ENCODE data around the gene B3GLCT. TPM values are rescaled to one million over a fixed set of nuclear protein-coding genes. Genes with fewer than 3 reads are reported as not detected.
"Not testable (repeated sequence)": the region's sequence is repeated elsewhere in the genome, so short reads cannot be mapped to it uniquely, and the experiment has no call there.

B3GLCT gene
- total RNA-seq, 1 donor from 2014 or later, result 9.9 TPM

GRCh38 chr13:31184451-31184850 is 15.3 kb upstream of the B3GLCT start:
- no peak for DNase-seq (ENCODE audit: low read depth)

GRCh38 chr13:31184981-31185645 is 14.7 kb upstream of the B3GLCT start:
- DNase-seq (ENCODE audit: low read depth), result no peak

- DNase-seq (ENCODE audit: low read depth), result no peak
Measured at GRCh38 chr13:31191748-31192147, 8.0 kb upstream of the B3GLCT start.

GRCh38 chr13:31192306-31192705 is 7.5 kb upstream of the B3GLCT start:
- no peak for DNase-seq (ENCODE audit: low read depth)

- DNase-seq (ENCODE audit: low read depth), result no peak
Measured at GRCh38 chr13:31195616-31196015, 4.2 kb upstream of the B3GLCT start.

GRCh38 chr13:31196992-31197391 is 2.8 kb upstream of the B3GLCT start:
- DNase-seq (ENCODE audit: low read depth), result no peak

GRCh38 chr13:31198519-31198918 is 1.3 kb upstream of the B3GLCT start:
- DNase-seq (ENCODE audit: low read depth), result peak; percentile 54

GRCh38 chr13:31199527-31199848 is 287 bp upstream of the B3GLCT start:
- no peak for DNase-seq (ENCODE audit: low read depth)

GRCh38 chr13:31200637-31200971 is 829 bp downstream of the B3GLCT start:
- no peak for DNase-seq (ENCODE audit: low read depth)

- peak; percentile 65 for DNase-seq (ENCODE audit: low read depth)
Measured at GRCh38 chr13:31201341-31202031, 1.7 kb downstream of the B3GLCT start.

GRCh38 chr13:31204592-31204991 is 4.8 kb downstream of the B3GLCT start:
- peak; percentile 86 for DNase-seq (ENCODE audit: low read depth)

- DNase-seq (ENCODE audit: low read depth), result no peak
Measured at GRCh38 chr13:31207661-31208552, 8.1 kb downstream of the B3GLCT start.

- no peak for DNase-seq (ENCODE audit: low read depth)
Measured at GRCh38 chr13:31208559-31209122, 8.9 kb downstream of the B3GLCT start.

- no peak for DNase-seq (ENCODE audit: low read depth)
Measured at GRCh38 chr13:31209172-31209840, 9.5 kb downstream of the B3GLCT start.

GRCh38 chr13:31209841-31210210 is 10.1 kb downstream of the B3GLCT start:
- no peak for DNase-seq (ENCODE audit: low read depth)

GRCh38 chr13:31213651-31214289 is 14.0 kb downstream of the B3GLCT start:
- DNase-seq (ENCODE audit: low read depth), result no peak

- no peak for DNase-seq (ENCODE audit: low read depth)
Measured at GRCh38 chr13:31214435-31214834, 14.7 kb downstream of the B3GLCT start.

GRCh38 chr13:31216916-31217315 is 17.1 kb downstream of the B3GLCT start:
- DNase-seq (ENCODE audit: low read depth), result not testable (repeated sequence)

GRCh38 chr13:31219909-31220598 is 20.3 kb downstream of the B3GLCT start:
- no peak for DNase-seq (ENCODE audit: low read depth)

- DNase-seq (ENCODE audit: low read depth), result no peak
Measured at GRCh38 chr13:31221057-31221456, 21.3 kb downstream of the B3GLCT start.

GRCh38 chr13:31223215-31223614 is 23.4 kb downstream of the B3GLCT start:
- DNase-seq (ENCODE audit: low read depth), result no peak

Data from renal cortical epithelial cell (primary cell).